Lower leg skin (tissue), 3 donors: ENCODE data around the gene ASAP2.

Source experiments
- POLR2A ChIP-seq, 2 donors: fragments of 450-650 bp; IDR thresholded peaks; one replicate each; pipeline ENCODE4 v1.6.1; 2016 to 2017; ENCODE audit warnings: antibody characterized with exemption in 2 of 2, mild to moderate bottlenecking in 1 of 2, moderate library complexity in 1 of 2
- TF ChIP-seq, protein P1 (sequence below), 3 donors: fragments of 450-650 bp; IDR thresholded peaks; one replicate each; pipeline ENCODE4 v1.5.1; 2016; ENCODE audit warnings: antibody characterized with exemption in 3 of 3, mild to moderate bottlenecking in 3 of 3, moderate library complexity in 2 of 3

DNA sequence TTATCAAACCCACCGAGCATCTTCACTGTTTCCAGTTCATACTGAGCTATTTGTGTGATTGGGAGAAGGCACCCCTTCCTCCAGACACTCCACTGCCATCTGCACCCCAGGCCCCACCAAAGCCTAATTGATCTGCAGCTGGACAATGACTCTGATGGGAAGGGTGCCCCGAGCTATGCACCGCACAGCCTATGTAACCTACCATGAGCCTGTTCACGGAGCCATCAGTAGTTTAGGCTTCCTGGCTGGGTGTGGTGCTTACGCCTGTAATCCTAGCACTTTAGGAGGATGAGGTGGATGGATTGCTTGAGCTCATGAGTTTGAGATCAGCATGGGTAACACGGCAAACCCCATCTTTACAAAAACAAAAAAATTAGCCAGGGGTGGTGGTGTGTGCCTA, 17.8 kb upstream of the ASAP2 start:
- TF ChIP-seq, protein P1, sequence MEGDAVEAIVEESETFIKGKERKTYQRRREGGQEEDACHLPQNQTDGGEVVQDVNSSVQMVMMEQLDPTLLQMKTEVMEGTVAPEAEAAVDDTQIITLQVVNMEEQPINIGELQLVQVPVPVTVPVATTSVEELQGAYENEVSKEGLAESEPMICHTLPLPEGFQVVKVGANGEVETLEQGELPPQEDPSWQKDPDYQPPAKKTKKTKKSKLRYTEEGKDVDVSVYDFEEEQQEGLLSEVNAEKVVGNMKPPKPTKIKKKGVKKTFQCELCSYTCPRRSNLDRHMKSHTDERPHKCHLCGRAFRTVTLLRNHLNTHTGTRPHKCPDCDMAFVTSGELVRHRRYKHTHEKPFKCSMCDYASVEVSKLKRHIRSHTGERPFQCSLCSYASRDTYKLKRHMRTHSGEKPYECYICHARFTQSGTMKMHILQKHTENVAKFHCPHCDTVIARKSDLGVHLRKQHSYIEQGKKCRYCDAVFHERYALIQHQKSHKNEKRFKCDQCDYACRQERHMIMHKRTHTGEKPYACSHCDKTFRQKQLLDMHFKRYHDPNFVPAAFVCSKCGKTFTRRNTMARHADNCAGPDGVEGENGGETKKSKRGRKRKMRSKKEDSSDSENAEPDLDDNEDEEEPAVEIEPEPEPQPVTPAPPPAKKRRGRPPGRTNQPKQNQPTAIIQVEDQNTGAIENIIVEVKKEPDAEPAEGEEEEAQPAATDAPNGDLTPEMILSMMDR (IDR thresholded peaks at IDR 0.05), result no peak
- TF ChIP-seq POLR2A (IDR thresholded peaks at IDR 0.05), result no peak
